Fibroblast of peridontal ligament (primary cell): ENCODE results near the gene CDX2.

Source experiments
- DNase-seq: peaks from one replicate; pipeline ENCODE4 v3.0.0-alpha.2; 2010; ENCODE audit errors: extremely low read depth

CDX2 gene

GRCh38 chr13:27978301-27978968 lies 9.3 kb upstream of the CDX2 start:
- DNase-seq: no peak

GRCh38 chr13:27977476-27978300 lies 8.6 kb upstream of the CDX2 start:
- DNase-seq: no peak

DNA sequence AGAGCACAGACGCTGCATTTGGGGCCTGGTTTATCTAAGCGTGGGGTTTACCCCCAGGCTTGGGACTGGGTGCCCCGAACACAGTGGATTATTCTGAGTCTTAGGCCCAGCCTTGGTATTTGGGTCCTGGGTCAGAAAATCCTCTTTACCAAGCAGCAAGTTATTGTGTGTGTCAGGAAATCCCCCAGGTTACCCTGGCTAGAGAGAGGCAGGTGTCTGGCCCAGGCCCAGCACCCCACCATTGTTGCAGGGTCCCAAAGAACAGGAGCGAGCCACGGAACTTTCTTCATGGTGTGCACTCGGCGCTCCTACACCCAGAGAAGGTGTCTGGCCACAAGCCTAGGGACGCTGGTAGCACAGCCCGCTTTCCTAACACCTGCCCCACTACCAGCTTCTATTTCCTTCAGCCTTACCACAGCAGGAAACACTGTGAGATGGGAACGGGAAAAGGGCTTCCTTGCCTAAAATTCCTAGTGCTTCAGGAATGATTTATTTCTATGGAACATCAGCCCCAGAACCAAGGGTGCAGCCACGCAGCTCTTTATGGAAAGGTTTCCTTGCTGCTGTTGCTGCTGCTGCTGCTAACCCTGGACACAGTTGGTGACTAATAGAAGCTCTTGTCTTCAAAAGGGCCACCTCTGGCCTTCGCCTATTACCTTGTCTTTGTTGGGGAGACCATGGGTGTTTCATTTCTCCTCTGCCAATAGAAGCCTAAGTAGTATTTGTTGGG lies 7.4 kb upstream of the CDX2 start:
- DNase-seq: no peak

GRCh38 chr13:27975564-27976361 lies 6.6 kb upstream of the CDX2 start:
- no peak for DNase-seq

- no peak for DNase-seq
Observed at GRCh38 chr13:27973961-27974662, 5.0 kb upstream of the CDX2 start.

GRCh38 chr13:27973291-27973690 lies 4.2 kb upstream of the CDX2 start:
- no peak for DNase-seq

- DNase-seq: no peak
Observed at GRCh38 chr13:27972478-27972820, 3.3 kb upstream of the CDX2 start.

DNA sequence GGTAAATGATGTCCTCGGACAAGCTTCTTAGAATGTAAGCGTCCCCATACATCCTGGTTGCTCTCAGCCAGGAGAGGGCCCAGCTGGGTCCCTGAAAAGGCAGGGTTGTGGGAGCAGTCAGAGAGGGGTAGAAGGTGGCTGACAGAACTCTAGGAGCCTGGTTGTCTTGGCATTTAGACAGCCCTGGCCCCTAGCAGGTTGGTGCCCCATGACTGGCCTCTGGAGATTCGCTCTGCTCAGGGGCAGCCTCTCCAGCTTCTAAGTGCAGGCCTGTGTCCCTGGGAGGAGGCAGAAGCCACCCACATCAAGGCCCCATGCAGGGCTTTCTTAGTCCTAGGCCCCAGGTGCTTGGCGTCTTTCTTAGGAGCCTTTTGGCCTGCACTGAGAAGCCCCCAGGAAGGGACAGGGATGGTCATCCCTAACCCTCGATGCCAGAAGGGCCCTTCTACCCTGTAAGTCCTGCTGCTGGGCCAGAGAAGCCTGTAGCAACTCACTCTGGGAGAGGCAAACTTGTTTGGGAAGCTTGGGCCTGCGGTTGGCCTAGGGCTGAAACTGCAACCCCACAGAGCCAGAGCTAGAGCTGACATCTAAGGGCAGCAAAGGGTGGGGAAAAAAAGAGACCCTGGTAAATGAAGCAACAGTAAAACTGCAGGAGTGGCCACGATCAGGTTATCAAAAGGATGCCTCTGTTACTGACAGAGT lies 2.8 kb upstream of the CDX2 start:
- DNase-seq: no peak

DNA sequence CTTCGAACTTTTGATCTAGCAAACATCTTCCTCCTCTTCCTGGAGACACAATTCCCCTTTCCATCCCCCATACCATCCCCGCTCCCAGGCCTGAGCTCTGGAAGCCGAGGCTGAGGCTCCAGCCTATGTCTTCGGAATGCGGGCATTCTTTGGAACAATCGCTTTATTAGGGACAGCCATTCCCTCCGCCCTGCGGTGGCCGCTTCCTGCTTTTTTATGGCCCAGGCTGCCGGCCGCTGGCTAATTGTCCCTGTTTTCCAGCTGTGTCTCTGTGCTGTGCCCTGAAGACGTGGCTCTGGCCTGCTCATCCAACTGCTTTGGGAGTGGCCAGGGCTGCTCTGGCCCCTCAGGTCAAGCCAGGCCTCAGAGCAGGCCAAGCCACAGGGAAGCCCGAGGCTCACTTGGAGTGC lies 2.1 kb upstream of the CDX2 start:
- no peak for DNase-seq

- DNase-seq: no peak
Observed at GRCh38 chr13:27970382-27971235, 1.5 kb upstream of the CDX2 start.

DNA sequence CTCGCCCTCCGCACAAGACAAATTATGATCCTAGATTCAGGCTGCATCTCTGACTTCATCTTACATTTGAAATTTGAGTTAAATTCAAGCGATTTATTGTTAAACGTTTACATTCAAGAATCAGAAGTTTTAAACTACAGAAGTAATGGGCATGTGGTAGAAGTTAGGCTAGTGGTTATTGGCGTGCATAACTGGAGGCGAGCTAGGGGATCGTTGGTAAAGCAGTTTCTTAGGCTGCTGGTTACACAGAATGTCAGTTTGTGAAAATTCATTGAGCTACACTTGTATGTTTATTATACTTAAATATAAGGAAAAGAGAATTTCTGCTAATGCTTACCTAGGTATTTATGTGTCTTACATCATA lies 733 bp upstream of the CDX2 start:
- no peak for DNase-seq

DNA sequence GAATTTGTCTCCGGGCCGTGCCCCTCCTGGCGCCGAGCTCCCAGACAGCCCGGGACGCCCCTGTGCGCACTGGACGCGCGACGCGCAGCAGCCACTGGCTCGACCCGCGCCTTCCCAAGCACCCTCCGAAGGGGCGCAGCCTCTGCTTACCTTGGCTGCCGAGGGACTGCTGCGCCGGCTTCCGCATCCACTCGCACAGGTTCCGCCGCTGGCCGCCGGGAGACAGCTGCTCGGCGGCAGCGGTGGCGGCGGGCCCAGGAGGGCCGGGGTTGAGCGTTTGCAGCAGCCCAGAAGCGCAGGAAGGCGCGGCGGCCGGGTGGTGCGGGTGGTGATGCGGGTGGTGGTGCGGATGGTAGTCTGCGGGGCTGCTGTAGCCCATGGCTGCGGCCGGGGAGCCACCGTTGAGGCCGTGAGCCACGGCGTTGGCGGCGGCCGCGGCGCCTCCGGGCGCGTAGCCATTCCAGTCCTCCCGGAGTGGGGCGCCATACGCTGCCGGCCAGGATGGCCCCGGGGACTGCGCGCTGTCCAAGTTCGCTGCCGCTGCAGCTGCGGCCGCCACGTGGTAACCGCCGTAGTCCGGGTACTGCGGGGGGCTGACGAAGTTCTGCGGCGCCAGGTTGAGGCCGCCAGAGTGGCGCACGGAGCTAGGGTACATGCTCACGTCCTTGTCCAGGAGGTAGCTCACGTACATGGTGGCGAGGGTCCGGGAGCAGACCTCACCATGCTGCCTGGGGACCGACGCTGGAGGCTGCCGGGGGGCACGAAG lies 616 bp downstream of the CDX2 start:
- DNase-seq: no peak

- no peak for DNase-seq
Observed at GRCh38 chr13:27967736-27968315, 1.3 kb downstream of the CDX2 start.

DNA sequence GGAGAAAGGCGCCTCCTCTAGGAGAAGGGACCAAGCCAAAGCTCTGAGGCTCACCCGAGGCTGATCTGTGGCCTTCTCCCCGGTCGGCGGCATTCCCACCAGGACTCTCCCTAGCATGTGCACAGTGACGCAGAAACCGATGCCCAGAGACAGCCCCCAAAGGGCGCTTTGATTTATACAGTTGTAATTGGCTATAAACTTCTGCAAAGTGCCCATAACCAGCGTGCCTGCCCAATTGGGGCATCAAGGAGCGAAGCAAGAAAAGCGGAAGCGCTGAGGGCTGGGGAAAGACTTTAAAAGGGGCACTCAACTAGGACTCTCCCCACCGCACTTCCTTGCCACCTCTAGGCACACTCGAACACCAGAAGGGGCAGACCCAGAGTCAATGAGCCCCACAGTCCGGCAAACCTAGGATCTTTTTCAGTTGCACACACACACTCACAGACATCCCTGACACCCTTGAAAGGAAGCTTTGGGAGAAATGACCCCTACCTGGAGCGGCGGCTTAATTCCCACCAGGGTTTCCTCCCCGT lies 1.8 kb downstream of the CDX2 start:
- DNase-seq: no peak

DNA sequence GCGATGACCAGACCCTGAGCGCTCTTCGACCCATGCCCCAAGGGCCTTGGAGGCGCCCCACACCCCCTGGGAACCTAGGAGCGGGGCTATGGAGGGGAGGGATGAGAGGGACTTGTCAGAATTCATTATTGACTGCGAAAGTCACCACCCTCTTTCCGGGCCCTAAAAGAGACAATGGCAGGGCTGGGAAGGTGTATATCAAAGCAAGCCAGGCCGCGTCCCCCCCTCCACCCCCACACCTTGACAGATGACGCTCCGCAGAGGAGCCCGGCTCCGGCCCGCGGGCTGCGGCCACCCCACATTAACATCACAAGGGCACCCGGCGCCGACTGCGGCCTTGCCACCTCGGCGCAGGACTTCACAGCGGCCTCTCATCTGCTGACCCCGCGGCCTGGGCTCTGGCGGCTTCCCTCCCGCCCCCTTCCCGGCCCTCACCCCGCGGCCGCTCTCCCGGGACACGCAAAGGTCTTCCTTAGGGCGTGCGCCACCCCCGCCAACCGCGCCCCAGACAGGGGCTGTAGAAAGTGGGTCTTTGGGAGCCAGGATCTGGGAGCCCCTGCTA lies 2.4 kb downstream of the CDX2 start:
- DNase-seq: no peak

DNA sequence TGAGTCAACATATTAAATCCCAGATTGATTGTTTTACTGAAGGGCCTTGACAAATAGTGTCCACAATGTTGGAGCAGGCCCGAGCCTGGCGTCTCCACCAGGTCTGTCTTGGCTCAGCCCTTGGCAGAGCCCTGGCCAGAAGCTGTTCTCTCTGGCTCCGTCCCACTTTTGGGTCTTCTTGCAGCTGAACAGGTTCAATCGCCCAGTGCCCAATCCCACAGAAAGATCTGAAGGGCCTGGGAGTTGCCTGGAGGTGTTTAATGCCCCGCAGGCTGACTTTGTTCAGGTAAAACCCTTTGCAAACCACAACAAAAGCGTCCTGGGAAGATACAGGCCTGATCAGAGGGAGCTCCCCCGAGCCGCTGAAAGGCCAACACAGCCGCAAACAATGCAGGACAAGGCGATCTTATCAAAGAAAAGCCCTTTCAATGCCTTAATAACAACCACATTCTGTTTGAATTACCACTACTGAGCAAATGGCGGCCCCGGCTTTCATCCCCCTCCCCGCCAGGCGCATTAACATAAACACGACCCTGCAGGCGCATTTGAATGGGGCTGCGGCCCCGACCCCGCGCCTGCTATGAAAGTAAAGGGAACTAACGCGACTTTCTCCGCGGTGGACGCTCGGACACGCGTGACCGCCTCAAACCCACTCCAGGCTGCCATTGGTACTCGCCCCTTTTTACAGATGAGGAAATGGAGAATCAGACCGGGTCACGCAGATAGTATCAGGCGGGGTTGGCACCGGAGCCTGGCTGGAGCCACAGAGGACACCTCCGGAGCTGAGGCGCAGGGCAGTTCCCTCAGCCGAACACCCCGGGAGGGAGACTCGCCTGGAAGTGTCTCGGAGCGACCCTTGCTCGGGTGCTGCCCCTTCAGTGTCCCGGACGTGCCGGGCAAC lies 3.1 kb downstream of the CDX2 start:
- no peak for DNase-seq

DNA sequence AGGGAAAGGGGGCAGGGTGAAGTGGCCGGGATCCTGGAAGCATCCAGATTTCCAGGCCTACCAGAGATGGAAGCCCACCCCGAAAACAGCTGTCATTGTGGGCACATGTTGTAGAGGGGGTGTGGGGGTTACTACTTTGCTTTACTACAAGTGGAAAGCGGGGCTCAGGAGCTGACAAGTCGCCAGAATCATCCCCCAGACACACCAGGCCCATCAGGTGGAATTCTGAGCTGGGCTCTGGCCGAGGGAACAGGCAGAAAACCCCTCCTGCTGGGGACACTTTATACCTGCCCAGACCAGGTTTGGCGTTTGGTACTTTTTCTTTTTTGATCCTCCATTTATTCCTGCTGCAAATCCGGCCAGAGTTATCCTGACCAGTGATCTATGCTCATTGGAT lies 3.8 kb downstream of the CDX2 start:
- no peak for DNase-seq
